ENCODE results near the gene EN1. TPM values are rescaled to one million over a fixed set of nuclear protein-coding genes. Genes with fewer than 3 reads are reported as not detected.

The EN1 gene
- total RNA-seq, 1 experiment from 2014 or later: 0.26 TPM

DNA sequence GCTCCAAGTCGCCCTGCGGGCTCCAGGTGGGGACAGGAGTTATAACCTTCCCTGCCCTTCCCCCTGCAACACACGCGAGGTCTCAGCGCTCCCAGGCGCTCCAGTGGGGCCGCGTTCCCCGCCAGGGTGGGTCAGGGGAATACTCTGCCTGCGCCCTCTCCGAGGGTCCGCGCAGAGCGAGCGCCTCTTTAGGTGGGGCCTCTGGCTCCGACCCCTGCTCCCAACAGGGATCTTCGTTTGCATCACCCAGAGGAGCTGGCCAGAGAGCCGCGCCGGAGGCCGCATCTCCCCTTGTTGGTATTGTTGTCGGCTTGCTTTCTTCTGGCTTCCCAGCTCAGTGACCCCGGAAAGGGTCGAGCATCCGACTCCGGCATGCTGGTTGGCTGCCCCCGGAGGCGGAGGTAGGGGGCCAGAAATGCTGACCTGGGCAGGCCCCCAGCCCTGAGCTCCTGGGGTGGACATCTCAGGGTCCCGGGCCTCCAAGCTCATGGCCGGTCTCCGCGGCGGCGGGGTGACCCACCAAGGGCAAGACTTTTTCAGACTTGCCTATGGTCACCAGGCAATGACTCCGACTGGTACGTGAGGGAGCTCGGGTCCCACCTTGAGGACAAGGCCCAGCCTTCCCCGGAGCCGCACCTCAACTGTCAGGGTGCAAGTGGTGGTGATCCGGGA lies 11.2 kb upstream of the EN1 start:
- TF ChIP-seq, protein P1, sequence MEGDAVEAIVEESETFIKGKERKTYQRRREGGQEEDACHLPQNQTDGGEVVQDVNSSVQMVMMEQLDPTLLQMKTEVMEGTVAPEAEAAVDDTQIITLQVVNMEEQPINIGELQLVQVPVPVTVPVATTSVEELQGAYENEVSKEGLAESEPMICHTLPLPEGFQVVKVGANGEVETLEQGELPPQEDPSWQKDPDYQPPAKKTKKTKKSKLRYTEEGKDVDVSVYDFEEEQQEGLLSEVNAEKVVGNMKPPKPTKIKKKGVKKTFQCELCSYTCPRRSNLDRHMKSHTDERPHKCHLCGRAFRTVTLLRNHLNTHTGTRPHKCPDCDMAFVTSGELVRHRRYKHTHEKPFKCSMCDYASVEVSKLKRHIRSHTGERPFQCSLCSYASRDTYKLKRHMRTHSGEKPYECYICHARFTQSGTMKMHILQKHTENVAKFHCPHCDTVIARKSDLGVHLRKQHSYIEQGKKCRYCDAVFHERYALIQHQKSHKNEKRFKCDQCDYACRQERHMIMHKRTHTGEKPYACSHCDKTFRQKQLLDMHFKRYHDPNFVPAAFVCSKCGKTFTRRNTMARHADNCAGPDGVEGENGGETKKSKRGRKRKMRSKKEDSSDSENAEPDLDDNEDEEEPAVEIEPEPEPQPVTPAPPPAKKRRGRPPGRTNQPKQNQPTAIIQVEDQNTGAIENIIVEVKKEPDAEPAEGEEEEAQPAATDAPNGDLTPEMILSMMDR (IDR thresholded peaks at IDR 0.05): no peak
- TF ChIP-seq SIN3A (IDR thresholded peaks at IDR 0.05; ENCODE audit: borderline replicate concordance, insufficient read depth, low read depth, low read length) (no peak), POLR2AphosphoS5 (IDR thresholded peaks at IDR 0.05; ENCODE audit: low read depth, low read length) (no peak), TCF7L2 (IDR thresholded peaks at IDR 0.05; ENCODE audit: low read depth, low read length) (no peak)
- TF ChIP-seq, protein P2, sequence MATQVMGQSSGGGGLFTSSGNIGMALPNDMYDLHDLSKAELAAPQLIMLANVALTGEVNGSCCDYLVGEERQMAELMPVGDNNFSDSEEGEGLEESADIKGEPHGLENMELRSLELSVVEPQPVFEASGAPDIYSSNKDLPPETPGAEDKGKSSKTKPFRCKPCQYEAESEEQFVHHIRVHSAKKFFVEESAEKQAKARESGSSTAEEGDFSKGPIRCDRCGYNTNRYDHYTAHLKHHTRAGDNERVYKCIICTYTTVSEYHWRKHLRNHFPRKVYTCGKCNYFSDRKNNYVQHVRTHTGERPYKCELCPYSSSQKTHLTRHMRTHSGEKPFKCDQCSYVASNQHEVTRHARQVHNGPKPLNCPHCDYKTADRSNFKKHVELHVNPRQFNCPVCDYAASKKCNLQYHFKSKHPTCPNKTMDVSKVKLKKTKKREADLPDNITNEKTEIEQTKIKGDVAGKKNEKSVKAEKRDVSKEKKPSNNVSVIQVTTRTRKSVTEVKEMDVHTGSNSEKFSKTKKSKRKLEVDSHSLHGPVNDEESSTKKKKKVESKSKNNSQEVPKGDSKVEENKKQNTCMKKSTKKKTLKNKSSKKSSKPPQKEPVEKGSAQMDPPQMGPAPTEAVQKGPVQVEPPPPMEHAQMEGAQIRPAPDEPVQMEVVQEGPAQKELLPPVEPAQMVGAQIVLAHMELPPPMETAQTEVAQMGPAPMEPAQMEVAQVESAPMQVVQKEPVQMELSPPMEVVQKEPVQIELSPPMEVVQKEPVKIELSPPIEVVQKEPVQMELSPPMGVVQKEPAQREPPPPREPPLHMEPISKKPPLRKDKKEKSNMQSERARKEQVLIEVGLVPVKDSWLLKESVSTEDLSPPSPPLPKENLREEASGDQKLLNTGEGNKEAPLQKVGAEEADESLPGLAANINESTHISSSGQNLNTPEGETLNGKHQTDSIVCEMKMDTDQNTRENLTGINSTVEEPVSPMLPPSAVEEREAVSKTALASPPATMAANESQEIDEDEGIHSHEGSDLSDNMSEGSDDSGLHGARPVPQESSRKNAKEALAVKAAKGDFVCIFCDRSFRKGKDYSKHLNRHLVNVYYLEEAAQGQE (IDR thresholded peaks at IDR 0.05; ENCODE audit: insufficient read depth in 1 of 2, low read depth in 2 of 2, low read length in 1 of 2): no peak
- no peak for DNase-seq (ENCODE audit: low read depth, low spot score)
- BruUV-seq (replicated peaks): no TSS peak
- intact Hi-C loops (cut with micrococcal nuclease; ENCODE audit: unreplicated experiment): loop anchor here (5.0 to 10.0 kb wide), 2 partner anchors 94 to 486 kb away; no protein-coding TSS in a partner anchor
- 0 out of 2 replicates have a peak, but pooled peaks cover 3% of the 10 kb centered on the region for H3K4me1 ChIP-seq (ENCODE audit: control insufficient read depth, insufficient read depth, low read length)
- no peak overlapping the region for H3K4me3 ChIP-seq (ENCODE audit: low read depth in 2 of 2, low read length in 2 of 2)
- in situ Hi-C loops (cut with HindIII; ENCODE audit: low pct_unique_long_range_greater_than_20kb, low sequenced_read_pairs): no loop called here
- ChIA-PET POLR2A (interaction anchor here (0.6 kb wide), 1 partner anchor 714 kb away, joined by 3 read pairs; no protein-coding TSS in a partner anchor), CTCF (no interaction called here)
- peaks cover 9% of the 10 kb centered on the region; the same call in 1 of the 2 replicates for H3K27me3 ChIP-seq (ENCODE audit: control insufficient read depth, insufficient read depth, low read length)
- no peak overlapping the region for H3K27ac ChIP-seq (ENCODE audit: low read length)
- ATAC-seq: no peak
- no peaks in the 10 kb centered on the region for H3K36me3 ChIP-seq (ENCODE audit: control insufficient read depth, insufficient read depth, low read length)
- no peaks in the 10 kb centered on the region for H3K9me3 ChIP-seq (ENCODE audit: control insufficient read depth, insufficient read depth, low read depth, low read length)

DNA sequence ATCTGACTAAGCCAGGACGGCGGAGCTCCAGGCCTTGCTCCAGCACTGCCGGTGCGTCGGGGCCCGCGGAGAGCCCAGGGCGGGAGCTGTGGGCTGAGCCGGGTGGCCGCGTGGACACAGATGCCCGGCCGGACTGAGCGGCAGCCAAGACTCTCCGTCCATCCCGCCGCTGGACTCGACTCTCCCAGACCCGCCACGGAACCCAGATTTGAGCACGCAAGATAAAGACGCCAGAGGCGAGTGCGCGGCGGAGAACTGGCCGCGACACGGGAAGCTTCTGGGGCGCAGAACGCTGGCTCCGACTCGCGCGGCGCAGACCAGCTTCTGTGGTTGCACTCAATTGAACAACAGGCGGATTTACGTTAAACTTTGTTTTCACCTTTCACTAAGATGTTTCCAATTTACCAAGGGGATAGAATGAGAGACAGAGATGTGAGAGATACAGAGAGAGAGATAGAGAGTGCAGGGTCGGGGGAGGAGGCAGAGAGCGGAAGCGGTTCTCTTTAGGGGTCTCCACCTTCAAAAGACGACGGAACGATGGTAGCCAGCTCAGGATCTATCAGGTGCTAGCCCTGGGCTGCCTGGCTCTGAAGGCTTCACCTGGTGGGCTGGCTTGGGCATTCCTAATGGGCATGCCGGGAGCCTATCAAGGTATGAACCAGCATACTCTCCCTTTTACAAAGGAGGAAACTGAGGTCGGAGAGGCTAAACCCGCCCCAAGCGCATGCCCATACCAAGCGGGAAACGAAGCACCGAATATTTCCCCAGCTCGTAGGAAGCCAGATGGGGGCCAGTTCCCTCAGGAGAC lies 10.4 kb upstream of the EN1 start:
- intact Hi-C loops (cut with micrococcal nuclease; ENCODE audit: unreplicated experiment): loop anchor here (5.0 to 10.0 kb wide), 2 partner anchors 93 to 486 kb away; no protein-coding TSS in a partner anchor
- no TSS peak for BruUV-seq (replicated peaks)
- ChIA-PET CTCF (no interaction called here), POLR2A (no interaction called here)
- no peak for ATAC-seq
- H3K27me3 ChIP-seq (ENCODE audit: control insufficient read depth, insufficient read depth, low read length): peaks cover 12% of the 10 kb centered on the region; the same call in 1 of the 2 replicates
- no peaks in the 10 kb centered on the region for H3K9me3 ChIP-seq (ENCODE audit: control insufficient read depth, insufficient read depth, low read depth, low read length)
- H3K36me3 ChIP-seq (ENCODE audit: control insufficient read depth, insufficient read depth, low read length): no peaks in the 10 kb centered on the region
- no peak overlapping the region for H3K27ac ChIP-seq (ENCODE audit: low read length)
- DNase-seq (ENCODE audit: low read depth, low spot score): no peak
- TF ChIP-seq TCF7L2 (IDR thresholded peaks at IDR 0.05; ENCODE audit: low read depth, low read length): no peak
- no peak for TF ChIP-seq POLR2AphosphoS5 (IDR thresholded peaks at IDR 0.05; ENCODE audit: low read depth, low read length)
- TF ChIP-seq, protein P2 (IDR thresholded peaks at IDR 0.05; ENCODE audit: insufficient read depth in 1 of 2, low read depth in 2 of 2, low read length in 1 of 2): no peak
- TF ChIP-seq, protein P1 (IDR thresholded peaks at IDR 0.05): no peak
- no peak for TF ChIP-seq SIN3A (IDR thresholded peaks at IDR 0.05; ENCODE audit: borderline replicate concordance, insufficient read depth, low read depth, low read length)
- H3K4me1 ChIP-seq (ENCODE audit: control insufficient read depth, insufficient read depth, low read length): 0 out of 2 replicates have a peak, but pooled peaks cover 3% of the 10 kb centered on the region
- no peak overlapping the region for H3K4me3 ChIP-seq (ENCODE audit: low read depth in 2 of 2, low read length in 2 of 2)
- in situ Hi-C loops (cut with HindIII; ENCODE audit: low pct_unique_long_range_greater_than_20kb, low sequenced_read_pairs): no loop called here

All from Panc1 (cell line).